ENCODE data around the gene BRD7.
A peak's percentile ranks its signal among the peaks of the same experiment; 100 is the strongest.

The BRD7 gene

GRCh38 chr16:50369133-50369804 is 481 bp upstream of the BRD7 start (continued):
- TF ChIP-seq, protein P1, sequence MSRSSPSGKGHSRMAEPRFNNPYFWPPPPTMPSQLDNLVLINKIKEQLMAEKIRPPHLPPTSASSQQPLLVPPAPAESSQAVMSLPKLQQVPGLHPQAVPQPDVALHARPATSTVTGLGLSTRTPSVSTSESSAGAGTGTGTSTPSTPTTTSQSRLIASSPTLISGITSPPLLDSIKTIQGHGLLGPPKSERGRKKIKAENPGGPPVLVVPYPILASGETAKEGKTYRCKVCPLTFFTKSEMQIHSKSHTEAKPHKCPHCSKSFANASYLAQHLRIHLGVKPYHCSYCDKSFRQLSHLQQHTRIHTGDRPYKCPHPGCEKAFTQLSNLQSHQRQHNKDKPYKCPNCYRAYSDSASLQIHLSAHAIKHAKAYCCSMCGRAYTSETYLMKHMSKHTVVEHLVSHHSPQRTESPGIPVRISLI (tag by site-specific recombination; IDR thresholded peaks at IDR 0.05) = peak; percentile 35; the same call in 1 of the 2 replicates
- TF ChIP-seq ZNF791 (tag by site-specific recombination; IDR thresholded peaks at IDR 0.05) (peak; percentile 76; the same call in 1 of the 2 replicates), ZNF777 (tag by site-specific recombination; IDR thresholded peaks at IDR 0.05; ENCODE audit: borderline replicate concordance) (peak; percentile 75), SETDB1 (IDR thresholded peaks at IDR 0.05; ENCODE audit: insufficient read length, low read length) (no peak), SP3 (tag by site-specific recombination; IDR thresholded peaks at IDR 0.05) (peak; percentile 75), ZNF548 (tag by site-specific recombination; IDR thresholded peaks at IDR 0.05) (no peak), ZNF398 (tag by site-specific recombination; IDR thresholded peaks at IDR 0.05) (peak; percentile 66), ZNF510 (tag by site-specific recombination; IDR thresholded peaks at IDR 0.05; ENCODE audit: insufficient replicate concordance) (no peak), ZNF558 (tag by site-specific recombination; IDR thresholded peaks at IDR 0.05) (no peak), REPIN1 (tag by site-specific recombination; IDR thresholded peaks at IDR 0.05; ENCODE audit: low read depth) (peak; percentile 86; the same call in 1 of the 2 replicates), ZNF19 (tag by site-specific recombination; IDR thresholded peaks at IDR 0.05; ENCODE audit: low read depth) (peak; percentile 63; the same call in 1 of the 2 replicates), ZFHX2 (tag by site-specific recombination; conservative IDR thresholded peaks at IDR 0.05) (no peak), ZNF664 (tag by site-specific recombination; IDR thresholded peaks at IDR 0.05) (no peak), ZNF214 (tag by site-specific recombination; IDR thresholded peaks at IDR 0.05; ENCODE audit: borderline replicate concordance) (no peak), ZNF274 (IDR thresholded peaks at IDR 0.05; ENCODE audit: low read length) (no peak), ZNF274 (tag by site-specific recombination; IDR thresholded peaks at IDR 0.05; ENCODE audit: borderline replicate concordance) (no peak), ZBTB1 (tag by site-specific recombination; IDR thresholded peaks at IDR 0.05) (no peak), INSM2 (tag by site-specific recombination; IDR thresholded peaks at IDR 0.05) (no peak), ZNF324 (tag by site-specific recombination; IDR thresholded peaks at IDR 0.05) (peak; percentile 35; the same call in 1 of the 2 replicates), ZBTB17 (tag by site-specific recombination; IDR thresholded peaks at IDR 0.05) (peak; percentile 85), ZNF416 (tag by site-specific recombination; IDR thresholded peaks at IDR 0.05) (no peak), SCRT1 (tag by site-specific recombination; IDR thresholded peaks at IDR 0.05; ENCODE audit: borderline replicate concordance) (0 out of 2 replicates have a peak, but pooled peaks have one; percentile 44), ZNF239 (tag by site-specific recombination; IDR thresholded peaks at IDR 0.05) (peak; percentile 59; the same call in 1 of the 2 replicates), ZNF76 (tag by site-specific recombination; IDR thresholded peaks at IDR 0.05; ENCODE audit: borderline replicate concordance, low read depth) (0 out of 2 replicates have a peak, but pooled peaks have one; percentile 28), ZNF707 (tag by site-specific recombination; IDR thresholded peaks at IDR 0.05) (no peak), ZFP37 (tag by site-specific recombination; IDR thresholded peaks at IDR 0.05) (no peak), ZNF335 (tag by site-specific recombination; conservative IDR thresholded peaks at IDR 0.05) (peak; percentile 64), ZNF112 (tag by site-specific recombination; IDR thresholded peaks at IDR 0.05) (no peak), OVOL3 (tag by site-specific recombination; IDR thresholded peaks at IDR 0.05) (peak; percentile 65; the same call in 1 of the 2 replicates), ZSCAN16 (tag by site-specific recombination; IDR thresholded peaks at IDR 0.05) (no peak), KLF1 (tag by site-specific recombination; IDR thresholded peaks at IDR 0.05) (peak; percentile 78), ZNF514 (tag by site-specific recombination; IDR thresholded peaks at IDR 0.05) (no peak), ZNF621 (tag by site-specific recombination; IDR thresholded peaks at IDR 0.05) (no peak), TCF7L2 (IDR thresholded peaks at IDR 0.05; ENCODE audit: borderline replicate concordance, low read depth, low read length) (no peak), ZNF16 (tag by site-specific recombination; IDR thresholded peaks at IDR 0.05; ENCODE audit: low read depth) (no peak), ZNF2 (tag by site-specific recombination; IDR thresholded peaks at IDR 0.05) (0 out of 2 replicates have a peak, but pooled peaks have one; percentile 44), ZNF530 (tag by site-specific recombination; IDR thresholded peaks at IDR 0.05; ENCODE audit: low read depth) (no peak)

All from HEK293 (cell line).